ENCODE measurements around the gene PKD1. TPM values are rescaled to one million over a fixed set of nuclear protein-coding genes. Genes with fewer than 3 reads are reported as not detected.

The PKD1 gene
- total and polyA plus RNA-seq, 2 donors (not counting 1 experiment from before 2014, with no cell fraction given), result 100 to 116 TPM

- ChIA-PET CTCF (interaction anchor here (1.1 to 2.1 kb wide), 5 partner anchors 8 to 144 kb away, joined by 4 to 7 read pairs (median 6); partner anchors contain the start of gene TRAF7), POLR2A (interaction anchor here (0.9 kb wide), 1 partner anchor 8 kb away, joined by 5 read pairs; no protein-coding TSS in a partner anchor)
- H3K27me3 Mint-ChIP-seq, result no peaks in the 10 kb centered on the region
- Histone ChIP-seq H2AFZ (ENCODE audit: insufficient read depth, low read depth, low read length, poor library complexity, severe bottlenecking) (no peak overlapping the region), H3K4me1 (ENCODE audit: control insufficient read depth in 2 of 2, insufficient read depth in 2 of 2, low read length in 2 of 2) (peaks cover 30 to 44% of the 10 kb centered on the region in 2 donors), H3K9me3 (ENCODE audit: control extremely low read depth in 1 of 3, control insufficient read depth in 2 of 3, insufficient read depth in 1 of 3, low read length in 2 of 3) (no peaks in the 10 kb centered on the region), H3K27ac (ENCODE audit: low read length in 2 of 2) (no peak overlapping the region), H3K4me3 (ENCODE audit: control extremely low read depth in 1 of 5, extremely low read depth in 1 of 5, insufficient read depth in 1 of 5, low read depth in 2 of 5, low read length in 4 of 5) (no peak overlapping the region), H3K9ac (ENCODE audit: low read length) (no peak overlapping the region), H3K36me3 (replicated peaks in 1 of 2; ENCODE audit: control extremely low read depth in 1 of 2, control insufficient read depth in 1 of 2, extremely low read depth in 1 of 2, insufficient read depth in 2 of 2, low read length in 1 of 2) (peaks cover 0 to 4% of the 10 kb centered on the region in 2 experiments), H3K27me3 (replicated peaks in 1 of 4; ENCODE audit: control extremely low read depth in 1 of 4, control insufficient read depth in 3 of 4, insufficient read depth in 4 of 4, low read length in 3 of 4) (peaks cover 0 to 4% (median 0%) of the 10 kb centered on the region in 4 experiments), H3K79me2 (ENCODE audit: control insufficient read depth, insufficient read depth, low read length) (peaks cover 14% of the 10 kb centered on the region), H3K4me2 (replicated peaks; ENCODE audit: low read depth, low read length, poor library complexity, severe bottlenecking) (peak overlapping the region; percentile 93), H4K20me1 (ENCODE audit: control insufficient read depth, insufficient read depth, low read length, poor library complexity, severe bottlenecking) (peaks cover 37% of the 10 kb centered on the region)
- intact Hi-C loops (cut with micrococcal nuclease), result loop anchor here (10.0 kb wide), 1 partner anchor 283 kb away; no protein-coding TSS in a partner anchor
- TF ChIP-seq, protein P1, sequence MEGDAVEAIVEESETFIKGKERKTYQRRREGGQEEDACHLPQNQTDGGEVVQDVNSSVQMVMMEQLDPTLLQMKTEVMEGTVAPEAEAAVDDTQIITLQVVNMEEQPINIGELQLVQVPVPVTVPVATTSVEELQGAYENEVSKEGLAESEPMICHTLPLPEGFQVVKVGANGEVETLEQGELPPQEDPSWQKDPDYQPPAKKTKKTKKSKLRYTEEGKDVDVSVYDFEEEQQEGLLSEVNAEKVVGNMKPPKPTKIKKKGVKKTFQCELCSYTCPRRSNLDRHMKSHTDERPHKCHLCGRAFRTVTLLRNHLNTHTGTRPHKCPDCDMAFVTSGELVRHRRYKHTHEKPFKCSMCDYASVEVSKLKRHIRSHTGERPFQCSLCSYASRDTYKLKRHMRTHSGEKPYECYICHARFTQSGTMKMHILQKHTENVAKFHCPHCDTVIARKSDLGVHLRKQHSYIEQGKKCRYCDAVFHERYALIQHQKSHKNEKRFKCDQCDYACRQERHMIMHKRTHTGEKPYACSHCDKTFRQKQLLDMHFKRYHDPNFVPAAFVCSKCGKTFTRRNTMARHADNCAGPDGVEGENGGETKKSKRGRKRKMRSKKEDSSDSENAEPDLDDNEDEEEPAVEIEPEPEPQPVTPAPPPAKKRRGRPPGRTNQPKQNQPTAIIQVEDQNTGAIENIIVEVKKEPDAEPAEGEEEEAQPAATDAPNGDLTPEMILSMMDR (IDR thresholded peaks at IDR 0.05), result no peak
- peak overlapping the region; percentile 26 for H3K27ac Mint-ChIP-seq
- H3K9me3 Mint-ChIP-seq (ENCODE audit: insufficient read depth), result no peaks in the 10 kb centered on the region
- ATAC-seq (ENCODE audit: low read depth) (no peak), DNase-seq (no peak)
- H3K4me3 Mint-ChIP-seq, result peak overlapping the region; percentile 47
- H3K4me1 Mint-ChIP-seq, result peaks cover 22% of the 10 kb centered on the region
- WGBS (ENCODE audit: insufficient coverage), result 97% methylated on average over 6 of the region's 6 CpGs
Observed at GRCh38 chr16:2147378-2147777, 11.7 kb upstream of the PKD1 start.

- intact Hi-C loops (cut with micrococcal nuclease), result loop anchor here (10.0 kb wide), 1 partner anchor 281 kb away; no protein-coding TSS in a partner anchor
- Mint-ChIP-seq H3K9me3 (ENCODE audit: insufficient read depth) (no peaks in the 10 kb centered on the region), H3K27ac (no peak overlapping the region), H3K4me3 (no peak overlapping the region), H3K27me3 (no peaks in the 10 kb centered on the region), H3K4me1 (peaks cover 11% of the 10 kb centered on the region)
- ChIA-PET POLR2A (interaction anchor here (0.9 to 1.1 kb wide), 2 partner anchors 10 to 142 kb away, joined by 5 read pairs; partner anchors contain the start of gene TRAF7), CTCF (interaction anchor here (0.6 to 2.1 kb wide), 5 partner anchors 10 to 142 kb away, joined by 3 to 6 read pairs (median 3); partner anchors contain the start of gene TRAF7)
- Histone ChIP-seq H3K79me2 (ENCODE audit: control insufficient read depth, insufficient read depth, low read length) (no peaks in the 10 kb centered on the region), H3K27me3 (replicated peaks in 1 of 4; ENCODE audit: control extremely low read depth in 1 of 4, control insufficient read depth in 3 of 4, insufficient read depth in 4 of 4, low read length in 3 of 4) (peaks cover 0 to 4% (median 0%) of the 10 kb centered on the region in 4 experiments), H3K9me3 (ENCODE audit: control extremely low read depth in 1 of 3, control insufficient read depth in 2 of 3, insufficient read depth in 1 of 3, low read length in 2 of 3) (no peaks in the 10 kb centered on the region), H3K9ac (ENCODE audit: low read length) (no peak overlapping the region), H3K4me1 (ENCODE audit: control insufficient read depth in 2 of 2, insufficient read depth in 2 of 2, low read length in 2 of 2) (peaks cover 18 to 29% of the 10 kb centered on the region in 2 donors), H3K36me3 (replicated peaks in 1 of 2; ENCODE audit: control extremely low read depth in 1 of 2, control insufficient read depth in 1 of 2, extremely low read depth in 1 of 2, insufficient read depth in 2 of 2, low read length in 1 of 2) (no peaks in the 10 kb centered on the region), H3K4me3 (ENCODE audit: control extremely low read depth in 1 of 5, extremely low read depth in 1 of 5, insufficient read depth in 1 of 5, low read depth in 2 of 5, low read length in 4 of 5) (no peak overlapping the region), H3K27ac (ENCODE audit: low read length in 2 of 2) (no peak overlapping the region), H2AFZ (ENCODE audit: insufficient read depth, low read depth, low read length, poor library complexity, severe bottlenecking) (no peak overlapping the region), H4K20me1 (ENCODE audit: control insufficient read depth, insufficient read depth, low read length, poor library complexity, severe bottlenecking) (peaks cover 22% of the 10 kb centered on the region), H3K4me2 (replicated peaks; ENCODE audit: low read depth, low read length, poor library complexity, severe bottlenecking) (no peak overlapping the region)
- WGBS (ENCODE audit: insufficient coverage), result 88% methylated on average over 5 of the region's 5 CpGs
- ATAC-seq (ENCODE audit: low read depth), result no peak
- peak; percentile 10 for DNase-seq
- no peak for TF ChIP-seq EZH2 (IDR thresholded peaks at IDR 0.05; ENCODE audit: borderline replicate concordance, insufficient read depth, low read depth, low read length, poor library complexity, severe bottlenecking)
- TF ChIP-seq, protein P1 (IDR thresholded peaks at IDR 0.05), result no peak
Observed at GRCh38 chr16:2145843-2146242, 10.1 kb upstream of the PKD1 start.

Data from B cell (primary cell).